AG09319 (cell line): ENCODE data around the gene GALNT17.

Experiments used
- DNase-seq: peaks from one replicate; pipeline ENCODE4 v3.0.0-alpha.2; 2010; ENCODE audit warnings: low read depth; ENCODE audit errors: extremely low read depth
- TF ChIP-seq, protein P1 (sequence below): IDR thresholded peaks from 2 replicates; pipeline ENCODE4 v1.5.1; 2011; ENCODE audit warnings: low read depth, mild to moderate bottlenecking, inconsistent platforms, low read length, moderate library complexity

The GALNT17 gene

DNA sequence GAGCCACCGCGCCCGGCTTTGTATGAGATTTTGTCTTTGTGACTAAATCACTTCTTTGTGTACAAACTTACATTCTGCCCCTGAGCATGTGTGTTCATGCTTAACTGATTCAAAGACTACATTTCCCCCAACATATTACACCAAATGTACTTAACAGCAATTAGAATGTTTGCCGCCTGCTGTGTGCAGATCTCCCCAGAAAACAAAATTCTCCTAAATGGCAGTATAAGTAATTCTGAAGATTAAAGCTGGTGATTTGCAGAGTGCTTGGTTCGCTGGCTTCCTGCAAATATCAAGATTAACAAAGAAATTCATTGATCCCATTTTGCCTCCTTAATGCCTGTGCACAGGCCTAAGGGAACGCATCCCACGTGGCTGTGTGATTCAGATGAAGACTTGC lies 230.3 kb downstream of the GALNT17 start:
- TF ChIP-seq, protein P1, sequence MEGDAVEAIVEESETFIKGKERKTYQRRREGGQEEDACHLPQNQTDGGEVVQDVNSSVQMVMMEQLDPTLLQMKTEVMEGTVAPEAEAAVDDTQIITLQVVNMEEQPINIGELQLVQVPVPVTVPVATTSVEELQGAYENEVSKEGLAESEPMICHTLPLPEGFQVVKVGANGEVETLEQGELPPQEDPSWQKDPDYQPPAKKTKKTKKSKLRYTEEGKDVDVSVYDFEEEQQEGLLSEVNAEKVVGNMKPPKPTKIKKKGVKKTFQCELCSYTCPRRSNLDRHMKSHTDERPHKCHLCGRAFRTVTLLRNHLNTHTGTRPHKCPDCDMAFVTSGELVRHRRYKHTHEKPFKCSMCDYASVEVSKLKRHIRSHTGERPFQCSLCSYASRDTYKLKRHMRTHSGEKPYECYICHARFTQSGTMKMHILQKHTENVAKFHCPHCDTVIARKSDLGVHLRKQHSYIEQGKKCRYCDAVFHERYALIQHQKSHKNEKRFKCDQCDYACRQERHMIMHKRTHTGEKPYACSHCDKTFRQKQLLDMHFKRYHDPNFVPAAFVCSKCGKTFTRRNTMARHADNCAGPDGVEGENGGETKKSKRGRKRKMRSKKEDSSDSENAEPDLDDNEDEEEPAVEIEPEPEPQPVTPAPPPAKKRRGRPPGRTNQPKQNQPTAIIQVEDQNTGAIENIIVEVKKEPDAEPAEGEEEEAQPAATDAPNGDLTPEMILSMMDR, result no peak
- no peak for DNase-seq

DNA sequence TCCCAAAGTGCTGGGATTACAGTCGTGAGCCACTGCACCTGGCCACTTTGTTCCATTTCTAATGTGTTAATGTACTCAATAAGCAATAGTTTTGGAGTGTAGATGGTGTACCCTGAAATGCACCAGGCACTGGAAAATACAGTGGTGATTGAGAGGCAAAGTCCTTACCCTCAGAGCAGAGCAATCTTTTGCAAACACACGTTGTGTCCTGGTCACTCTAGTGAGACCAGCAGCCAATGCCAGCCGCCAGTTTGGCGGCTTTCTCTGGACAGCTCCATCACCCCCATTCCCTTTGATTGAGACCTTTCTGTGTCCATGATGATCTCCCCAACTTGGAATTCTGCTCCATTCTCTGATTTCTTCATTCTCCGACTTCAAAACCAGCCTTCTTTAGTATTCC lies 231.3 kb downstream of the GALNT17 start:
- no peak for DNase-seq
- TF ChIP-seq, protein P1, result no peak

GRCh38 chr7:71363627-71364026 lies 231.7 kb downstream of the GALNT17 start:
- TF ChIP-seq, protein P1, result no peak
- no peak for DNase-seq

DNA sequence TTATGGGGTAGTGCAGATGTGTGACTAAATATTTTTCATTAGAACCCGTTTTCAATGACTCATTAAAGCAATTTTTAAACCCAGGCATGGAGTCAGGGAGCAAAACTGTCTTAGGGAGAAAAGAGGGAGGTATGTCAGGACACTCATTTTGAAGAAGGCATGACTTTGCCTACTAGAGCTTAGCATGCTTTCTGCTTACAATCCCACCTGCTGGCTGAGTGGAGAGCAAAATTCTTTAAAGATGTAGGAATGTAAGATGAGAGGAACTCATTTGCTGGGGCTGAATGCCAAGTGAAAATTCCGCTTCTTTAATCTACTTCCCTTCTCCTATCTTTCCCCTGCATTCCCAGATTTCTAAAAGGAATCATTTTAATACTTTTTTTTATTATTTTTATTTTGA lies 232.6 kb downstream of the GALNT17 start:
- TF ChIP-seq, protein P1, result no peak
- DNase-seq, result no peak

DNA sequence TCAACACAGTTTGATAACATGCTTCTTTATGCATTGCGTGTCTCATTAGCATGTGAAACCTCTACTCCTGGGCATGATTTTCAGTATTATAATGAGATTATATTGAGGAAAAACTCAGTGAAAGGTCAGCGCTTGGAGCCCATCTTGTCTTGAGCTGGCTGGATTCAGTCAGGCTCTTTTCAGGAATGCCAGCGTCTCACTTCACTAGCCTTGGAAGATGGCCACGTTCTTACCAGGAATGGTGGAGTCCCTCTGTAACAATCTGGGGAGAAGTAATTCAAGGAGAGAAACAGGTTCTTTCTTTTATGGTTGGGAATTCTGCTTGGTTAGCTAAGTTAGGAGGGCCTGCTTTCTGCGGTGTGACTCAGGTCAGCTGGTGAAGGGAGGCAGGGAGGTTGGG lies 241.0 kb downstream of the GALNT17 start:
- DNase-seq, result no peak
- TF ChIP-seq, protein P1, result no peak

GRCh38 chr7:71377062-71377461 lies 245.1 kb downstream of the GALNT17 start:
- no peak for DNase-seq
- TF ChIP-seq, protein P1, result no peak

DNA sequence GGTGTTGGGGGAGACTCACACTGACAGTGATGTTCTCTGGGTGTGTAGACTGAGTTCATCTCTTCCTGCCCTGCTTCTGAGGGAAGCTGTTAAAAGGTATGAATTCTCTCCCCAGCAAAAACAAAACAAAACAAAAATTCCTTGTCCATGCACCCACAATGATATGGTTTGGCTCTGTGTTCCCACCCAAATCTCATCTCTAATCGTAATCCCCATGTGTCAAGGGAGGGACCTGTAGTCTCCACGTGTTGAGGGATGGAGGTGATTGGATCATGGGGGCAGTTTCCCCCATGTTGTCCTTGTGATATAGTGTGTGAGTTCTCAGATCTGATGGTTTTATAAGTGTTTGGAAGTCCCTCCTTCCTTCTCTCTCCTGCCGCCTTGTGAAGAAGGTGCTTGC lies 245.5 kb downstream of the GALNT17 start:
- TF ChIP-seq, protein P1, result no peak
- DNase-seq, result no peak
